Neural progenitor cell (in vitro differentiated cells): ENCODE data around the gene PGR. TPM values are rescaled to one million over a fixed set of nuclear protein-coding genes. Genes with fewer than 3 reads are reported as not detected.

Experiments
- DNase-seq: peaks from one replicate; pipeline ENCODE4 v3.0.0-alpha.2; 2016; ENCODE audit warnings: low spot score
- H2AFZ ChIP-seq: fragments of 200-600 bp; sonication (generic); replicated peaks from 2 replicates; pipeline ENCODE4 v1.6.1; 2016; ENCODE audit warnings: antibody characterized with exemption
- H3F3A ChIP-seq: fragments of 200-600 bp; sonication (generic); 2 replicates; pipeline ENCODE4 v1.6.1; 2016; ENCODE audit warnings: antibody characterized with exemption, low read depth
- H3K27ac ChIP-seq: fragments of 200-600 bp; sonication (generic); 2 replicates; pipeline ENCODE4 v1.5.1; 2016; ENCODE audit warnings: mild to moderate bottlenecking
- H3K27me3 ChIP-seq: fragments of 200-600 bp; sonication (generic); 2 replicates; pipeline ENCODE4 v1.6.1; 2016; ENCODE audit warnings: mild to moderate bottlenecking, moderate library complexity
- H3K36me3 ChIP-seq: fragments of 200-600 bp; sonication (generic); 2 replicates; pipeline ENCODE4 v1.5.1; 2016
- H3K4me1 ChIP-seq: fragments of 200-600 bp; sonication (generic); 2 replicates; pipeline ENCODE4 v1.6.1; 2016; ENCODE audit warnings: mixed run types
- H3K4me2 ChIP-seq: fragments of 200-600 bp; sonication (generic); 2 replicates; pipeline ENCODE4 v1.6.1; 2016
- H3K4me3 ChIP-seq: fragments of 200-600 bp; sonication (generic); 2 replicates; pipeline ENCODE4 v1.5.1; 2016
- H3K79me2 ChIP-seq: fragments of 200-600 bp; sonication (generic); 2 replicates; pipeline ENCODE4 v1.6.1; 2016; ENCODE audit warnings: low read depth
- H3K9ac ChIP-seq: fragments of 200-600 bp; sonication (generic); 2 replicates; pipeline ENCODE4 v1.6.1; 2016
- H3K9me3 ChIP-seq: fragments of 200-600 bp; sonication (generic); 2 replicates; pipeline ENCODE4 v1.5.1; 2016; ENCODE audit warnings: low read depth
- H4K20me1 ChIP-seq: fragments of 200-600 bp; sonication (generic); 2 replicates; pipeline ENCODE4 v1.6.1; 2016; ENCODE audit warnings: low read depth
- H3K27ac Mint-ChIP-seq: 3 replicates; pipeline ENCODE4 v1.8.0; 2021; ENCODE audit warnings: mixed read lengths
- H3K27me3 Mint-ChIP-seq: 2 replicates; pipeline ENCODE4 v1.8.0; 2022; ENCODE audit warnings: low read depth, mild to moderate bottlenecking, inconsistent platforms, moderate library complexity, mixed read lengths; ENCODE audit not compliant: insufficient read depth
- H3K36me3 Mint-ChIP-seq: 3 replicates; pipeline ENCODE4 v1.8.0; 2021; ENCODE audit warnings: mixed read lengths
- H3K4me1 Mint-ChIP-seq: 3 replicates; pipeline ENCODE4 v1.8.0; 2021; ENCODE audit warnings: mixed read lengths
- H3K4me3 Mint-ChIP-seq: 3 replicates; pipeline ENCODE4 v1.8.0; 2021; ENCODE audit warnings: mild to moderate bottlenecking, moderate library complexity, mixed read lengths
- H3K9me3 Mint-ChIP-seq: 3 replicates; pipeline ENCODE4 v1.8.0; 2020; ENCODE audit warnings: mixed read lengths
- EZH2 ChIP-seq: fragments of 200-600 bp; sonication (generic); IDR thresholded peaks from 2 replicates; pipeline ENCODE4 v1.6.1; 2017; ENCODE audit warnings: antibody characterized with exemption, mild to moderate bottlenecking, moderate library complexity
- EZH2phosphoT487 ChIP-seq: fragments of 200-600 bp; sonication (generic); IDR thresholded peaks from 2 replicates; pipeline ENCODE4 v1.6.1; 2017; ENCODE audit warnings: antibody characterized with exemption
- total RNA-seq: library from RNA; depleted of rRNA; stranded (reverse); fragments of >200 nt; gene quantifications from 2 replicates; pipeline ENCODE4 v1.2.3, GENCODE V29; 2015; ENCODE audit warnings: low replicate concordance
- TF ChIP-seq, protein P1 (sequence below): fragments of 200-600 bp; sonication (generic); IDR thresholded peaks from 2 replicates; pipeline ENCODE4 v1.5.1; 2017; ENCODE audit warnings: antibody characterized with exemption, mild to moderate bottlenecking

Gene PGR
- total RNA-seq, 1 donor from 2014 or later = 0.07 TPM

- Histone ChIP-seq H3K4me1 (no peaks in the 10 kb centered on the region), H3F3A (no peaks in the 10 kb centered on the region), H3K9me3 (no peaks in the 10 kb centered on the region), H3K79me2 (no peaks in the 10 kb centered on the region), H2AFZ (no peak overlapping the region), H3K4me3 (no peak overlapping the region), H3K27me3 (no peaks in the 10 kb centered on the region), H3K9ac (no peak overlapping the region), H3K4me2 (no peak overlapping the region), H3K36me3 (no peaks in the 10 kb centered on the region), H3K27ac (no peak overlapping the region), H4K20me1 (no peaks in the 10 kb centered on the region)
- H3K4me1 Mint-ChIP-seq = no peaks in the 10 kb centered on the region
- DNase-seq = no peak
- H3K27ac Mint-ChIP-seq = no peak overlapping the region
- peaks cover 8% of the 10 kb centered on the region for H3K9me3 Mint-ChIP-seq
- peaks cover 1% of the 10 kb centered on the region for H3K36me3 Mint-ChIP-seq
- peaks cover 3% of the 10 kb centered on the region for H3K27me3 Mint-ChIP-seq
- TF ChIP-seq EZH2phosphoT487 (no peak), EZH2 (no peak)
- TF ChIP-seq, protein P1, sequence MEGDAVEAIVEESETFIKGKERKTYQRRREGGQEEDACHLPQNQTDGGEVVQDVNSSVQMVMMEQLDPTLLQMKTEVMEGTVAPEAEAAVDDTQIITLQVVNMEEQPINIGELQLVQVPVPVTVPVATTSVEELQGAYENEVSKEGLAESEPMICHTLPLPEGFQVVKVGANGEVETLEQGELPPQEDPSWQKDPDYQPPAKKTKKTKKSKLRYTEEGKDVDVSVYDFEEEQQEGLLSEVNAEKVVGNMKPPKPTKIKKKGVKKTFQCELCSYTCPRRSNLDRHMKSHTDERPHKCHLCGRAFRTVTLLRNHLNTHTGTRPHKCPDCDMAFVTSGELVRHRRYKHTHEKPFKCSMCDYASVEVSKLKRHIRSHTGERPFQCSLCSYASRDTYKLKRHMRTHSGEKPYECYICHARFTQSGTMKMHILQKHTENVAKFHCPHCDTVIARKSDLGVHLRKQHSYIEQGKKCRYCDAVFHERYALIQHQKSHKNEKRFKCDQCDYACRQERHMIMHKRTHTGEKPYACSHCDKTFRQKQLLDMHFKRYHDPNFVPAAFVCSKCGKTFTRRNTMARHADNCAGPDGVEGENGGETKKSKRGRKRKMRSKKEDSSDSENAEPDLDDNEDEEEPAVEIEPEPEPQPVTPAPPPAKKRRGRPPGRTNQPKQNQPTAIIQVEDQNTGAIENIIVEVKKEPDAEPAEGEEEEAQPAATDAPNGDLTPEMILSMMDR = no peak
- no peak overlapping the region for H3K4me3 Mint-ChIP-seq
These were observed 29.0 kb downstream of the PGR start for GRCh38 chr11:101100601-101101000.

- no peaks in the 10 kb centered on the region for H3K36me3 ChIP-seq
- TF ChIP-seq EZH2phosphoT487 (no peak), EZH2 (no peak)
- TF ChIP-seq, protein P1 = no peak
- no peaks in the 10 kb centered on the region for H3K4me1 Mint-ChIP-seq
- no peak overlapping the region for H3K27ac ChIP-seq
- no peaks in the 10 kb centered on the region for H4K20me1 ChIP-seq
- H3K9me3 ChIP-seq = no peaks in the 10 kb centered on the region
- H2AFZ ChIP-seq = no peak overlapping the region
- no peak overlapping the region for H3K4me3 ChIP-seq
- no peak overlapping the region for H3K27ac Mint-ChIP-seq
- H3K9ac ChIP-seq = no peak overlapping the region
- H3K4me2 ChIP-seq = no peak overlapping the region
- no peak for DNase-seq
- no peaks in the 10 kb centered on the region for H3K4me1 ChIP-seq
- no peaks in the 10 kb centered on the region for H3K36me3 Mint-ChIP-seq
- H3K27me3 ChIP-seq = no peaks in the 10 kb centered on the region
- H3F3A ChIP-seq = no peaks in the 10 kb centered on the region
- no peaks in the 10 kb centered on the region for H3K27me3 Mint-ChIP-seq
- H3K79me2 ChIP-seq = no peaks in the 10 kb centered on the region
- H3K4me3 Mint-ChIP-seq = no peak overlapping the region
- no peaks in the 10 kb centered on the region for H3K9me3 Mint-ChIP-seq
These were observed 33.4 kb downstream of the PGR start for GRCh38 chr11:101096036-101096704.

- no peak for DNase-seq
- TF ChIP-seq EZH2phosphoT487 (no peak), EZH2 (no peak)
- TF ChIP-seq, protein P1 = no peak
- H3K9ac ChIP-seq = no peak overlapping the region
- H3K79me2 ChIP-seq = no peaks in the 10 kb centered on the region
- no peaks in the 10 kb centered on the region for H3K4me1 ChIP-seq
- H2AFZ ChIP-seq = no peak overlapping the region
- Mint-ChIP-seq H3K27ac (no peak overlapping the region), H3K36me3 (no peaks in the 10 kb centered on the region), H3K4me1 (no peaks in the 10 kb centered on the region), H3K4me3 (no peak overlapping the region), H3K27me3 (no peaks in the 10 kb centered on the region), H3K9me3 (peaks cover 4% of the 10 kb centered on the region)
- no peaks in the 10 kb centered on the region for H3K9me3 ChIP-seq
- H3K27me3 ChIP-seq = no peaks in the 10 kb centered on the region
- no peaks in the 10 kb centered on the region for H3F3A ChIP-seq
- H3K4me2 ChIP-seq = no peak overlapping the region
- H3K4me3 ChIP-seq = no peak overlapping the region
- H3K36me3 ChIP-seq = no peaks in the 10 kb centered on the region
- no peaks in the 10 kb centered on the region for H4K20me1 ChIP-seq
- H3K27ac ChIP-seq = no peak overlapping the region
These were observed 37.8 kb downstream of the PGR start for GRCh38 chr11:101091781-101092180.
